ENCODE results near the gene PDIA6. TPM values are rescaled to one million over a fixed set of nuclear protein-coding genes. Genes with fewer than 3 reads are reported as not detected.

The PDIA6 gene
- total and polyA plus RNA-seq, 9 of the 15 experiments (the other 6 are each of a cell fraction or from before 2014, with no cell fraction given) = 166 to 268 (median 229) TPM

DNA sequence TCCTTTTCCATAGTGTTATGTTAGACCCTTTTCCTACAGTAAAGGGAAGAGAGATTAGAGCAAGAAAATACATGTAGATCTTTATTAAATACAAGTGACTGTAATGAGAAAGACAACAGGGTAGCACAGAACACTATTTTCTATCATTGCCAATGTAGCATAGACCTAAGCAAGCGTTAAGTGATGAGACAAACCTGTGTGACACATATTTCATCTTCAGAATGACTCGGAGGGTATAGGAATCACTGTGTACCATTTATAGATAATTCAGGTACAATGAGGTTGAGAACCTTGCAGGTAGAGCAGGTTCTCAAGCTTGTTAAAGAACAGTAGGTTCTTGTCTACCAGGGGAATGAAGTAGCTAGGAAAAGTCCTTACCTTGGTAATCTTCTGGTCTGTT is 15.9 kb downstream of the PDIA6 start:
- in situ Hi-C loops (cut with MboI) = no loop called here
- H3K27me3 ChIP-seq (ENCODE audit: control insufficient read depth in 2 of 2, insufficient read depth in 2 of 2, low read length in 2 of 2) = no peaks in the 10 kb centered on the region
- peaks cover 3% of the 10 kb centered on the region for H3K9me1 ChIP-seq (ENCODE audit: control insufficient read depth, insufficient read depth, low read length)
- peaks cover 26% of the 10 kb centered on the region for H4K20me1 ChIP-seq (replicated peaks; ENCODE audit: control insufficient read depth, insufficient read depth, low read length)
- no TSS peak for BruUV-seq (replicated peaks)
- H3K4me3 ChIP-seq = no peak overlapping the region
- no peak for FAIRE-seq
- H3K4me2 ChIP-seq (ENCODE audit: insufficient read depth, low read length) = no peak overlapping the region
- 95% methylated on average over 2 of the region's 2 CpGs for WGBS (ENCODE audit: insufficient coverage, low coverage, missing lambda C conversion rate)
- H3K9me3 ChIP-seq (replicated peaks; ENCODE audit: control insufficient read depth, insufficient read depth, low read depth, low read length) = no peaks in the 10 kb centered on the region
- ChIA-PET POLR2A (interaction anchor here (1.3 kb wide), 1 partner anchor 9 kb away, joined by 5 read pairs; no protein-coding TSS in a partner anchor), CTCF (ENCODE audit: low intra/inter-chr PET ratio) (no interaction called here)
- DNase-seq (ENCODE audit: extremely low read depth in 1 of 4, low spot score in 3 of 4) = no peak
- TF ChIP-seq TSHZ1 (CRISPR knock-in tag; IDR thresholded peaks at IDR 0.05) = no peak
- no peak for TF ChIP-seq CEBPG (CRISPR knock-in tag; IDR thresholded peaks at IDR 0.05)
- TF ChIP-seq CEBPG (tag; conservative IDR thresholded peaks at IDR 0.05 in 1 of 2, IDR thresholded peaks at IDR 0.05 in 1 of 2) = no peak
- TF ChIP-seq FOXJ2 (tag; IDR thresholded peaks at IDR 0.05) = no peak
- TF ChIP-seq U2AF2 (optimal IDR thresholded peaks at IDR 0.05; ENCODE audit: low read depth, low read length) = no peak
- TF ChIP-seq ARID2 (IDR thresholded peaks at IDR 0.05) = no peak
- H3K4me1 ChIP-seq (replicated peaks in 1 of 2; ENCODE audit: control insufficient read depth in 2 of 2, insufficient read depth in 2 of 2, low read length in 2 of 2) = peaks cover 0 to 12% of the 10 kb centered on the region in 2 experiments; a peak in 2 of 5 replicates
- intact Hi-C loops (cut with micrococcal nuclease) = no loop called here
- H3K27ac ChIP-seq (ENCODE audit: extremely low read depth, low read depth, low read length) = no peak overlapping the region
- peaks cover 65% of the 10 kb centered on the region for H3K79me2 ChIP-seq (ENCODE audit: control insufficient read depth, insufficient read depth, low read length)
- H3K36me3 ChIP-seq (ENCODE audit: control insufficient read depth, insufficient read depth, low read length) = peaks cover 95% of the 10 kb centered on the region
- no peak overlapping the region for H2AFZ ChIP-seq (ENCODE audit: low read depth, low read length)
- H3K9ac ChIP-seq (ENCODE audit: insufficient read depth in 1 of 2, low read depth in 2 of 2, low read length in 2 of 2) = no peak overlapping the region
- no peak for ATAC-seq

Data from K562 (cell line).